ENCODE measurements around the gene SMARCD3.

Gene SMARCD3

GRCh38 chr7:151247611-151248345 lies 716 bp downstream of the SMARCD3 start:
- no peak for TF ChIP-seq CTCF (IDR thresholded peaks at IDR 0.05; ENCODE audit: low read depth, low read length)
- H3K4me3 ChIP-seq (ENCODE audit: low read depth, low read length) = peak overlapping the region; percentile 74

GRCh38 chr7:151246851-151247580 lies 1.5 kb downstream of the SMARCD3 start:
- H3K4me3 ChIP-seq (ENCODE audit: low read depth, low read length) = peak overlapping the region; percentile 74
- no peak for TF ChIP-seq CTCF (IDR thresholded peaks at IDR 0.05; ENCODE audit: low read depth, low read length)

DNA sequence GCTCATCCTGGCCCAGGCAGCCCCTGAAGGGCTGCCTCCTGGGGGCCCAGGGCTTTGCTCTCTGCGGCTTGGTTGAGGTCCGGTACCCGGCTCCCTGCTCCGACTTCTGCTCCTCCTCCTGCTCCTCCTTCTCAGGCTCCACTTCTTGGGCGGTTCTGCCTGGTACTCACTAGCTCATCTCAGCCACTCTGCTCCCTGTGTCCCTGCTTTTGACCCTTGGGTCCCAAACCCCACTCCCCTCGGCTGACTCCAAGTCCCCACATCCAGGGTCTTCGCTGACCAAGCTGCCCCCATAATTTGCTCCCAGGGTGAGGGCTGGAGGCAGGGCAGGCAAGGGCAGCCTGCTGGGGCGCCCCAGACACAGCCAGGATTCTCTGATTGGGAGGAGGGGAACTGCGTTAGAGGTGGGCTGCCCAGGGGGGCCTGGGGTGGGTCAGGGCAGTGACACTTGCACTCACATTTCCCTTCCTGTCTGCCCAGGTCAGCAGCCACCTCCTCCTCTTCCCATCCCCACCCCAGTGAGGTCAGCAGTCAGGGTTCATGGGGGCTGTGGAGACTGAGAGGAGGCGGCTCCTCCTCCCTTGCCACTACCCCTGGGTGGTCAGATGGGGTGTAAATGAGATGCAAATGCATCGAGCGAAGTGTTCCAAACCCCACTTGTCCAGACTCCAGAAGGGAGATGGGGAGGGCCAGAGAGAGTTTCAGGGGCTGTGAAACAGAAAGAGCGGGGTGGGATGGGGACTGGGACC lies 2.2 kb downstream of the SMARCD3 start:
- no peak overlapping the region; the same call in 1 of the 2 replicates for H3K4me3 ChIP-seq (ENCODE audit: low read depth, low read length)
- no peak for TF ChIP-seq CTCF (IDR thresholded peaks at IDR 0.05; ENCODE audit: low read depth, low read length)

DNA sequence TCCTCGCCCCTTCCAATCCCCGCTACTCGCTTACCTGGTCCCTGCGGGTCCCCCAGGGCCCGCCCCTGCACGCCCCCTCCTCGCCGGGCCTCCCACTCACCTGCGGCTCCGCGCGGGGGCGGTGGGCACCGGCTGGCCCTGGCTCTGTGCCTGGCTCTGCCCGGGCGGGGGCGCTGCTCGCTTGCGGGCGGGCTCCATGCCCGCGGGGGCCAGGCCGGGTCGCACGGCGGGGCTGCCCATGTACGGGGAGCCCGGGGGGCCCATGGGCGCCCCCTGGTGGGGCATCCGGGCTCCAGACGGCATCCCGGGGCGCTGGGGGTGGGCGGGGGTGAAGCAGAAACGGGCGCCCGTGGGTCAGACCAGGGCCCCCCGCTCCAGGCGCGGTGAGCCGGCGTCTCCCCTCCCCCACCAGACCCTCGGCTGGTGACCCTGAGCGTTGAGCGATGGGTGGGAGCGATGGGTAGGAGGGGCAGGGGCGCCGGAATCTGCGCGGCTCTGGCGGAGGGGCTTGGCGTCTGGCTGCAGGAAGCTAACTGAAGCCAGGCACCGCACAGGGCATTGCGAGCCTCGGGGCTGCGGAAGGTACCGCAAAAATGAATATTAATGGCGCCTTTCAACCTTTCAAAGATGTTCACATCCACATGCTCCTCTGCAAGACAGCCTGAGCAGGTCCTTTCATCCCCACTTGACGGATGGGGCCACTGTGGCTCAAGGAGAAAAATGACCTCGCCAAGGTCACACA lies 3.0 kb downstream of the SMARCD3 start:
- TF ChIP-seq CTCF (IDR thresholded peaks at IDR 0.05; ENCODE audit: low read depth, low read length) = 0 out of 2 replicates have a peak, but pooled peaks have one; percentile 6
- no peak overlapping the region for H3K4me3 ChIP-seq (ENCODE audit: low read depth, low read length)

DNA sequence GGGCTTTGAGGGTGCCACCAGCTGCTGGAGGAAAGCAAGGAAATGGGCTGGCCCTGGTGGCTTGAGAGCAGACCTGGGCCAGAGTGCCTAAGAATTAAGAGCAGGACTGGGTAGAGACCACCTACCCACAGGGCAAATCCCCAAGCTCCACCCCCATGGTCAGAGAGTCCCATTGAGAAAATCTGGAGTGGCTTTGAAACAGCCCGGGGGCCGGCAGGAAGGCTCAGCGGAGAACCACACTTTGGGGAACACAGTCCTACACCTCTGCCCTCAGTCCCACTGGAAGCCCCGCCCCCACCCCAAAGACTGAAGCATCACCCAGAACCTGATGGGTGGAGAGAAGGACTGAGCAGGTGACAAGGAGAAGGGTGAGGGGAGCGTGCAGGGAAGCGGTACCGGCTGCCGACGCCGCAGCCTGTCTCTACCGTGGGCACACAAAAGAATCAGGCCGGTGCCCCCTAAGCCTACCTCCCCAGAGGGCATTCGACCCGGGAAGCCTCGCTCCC lies 3.6 kb downstream of the SMARCD3 start:
- no peak overlapping the region for H3K4me3 ChIP-seq (ENCODE audit: low read depth, low read length)
- TF ChIP-seq CTCF (IDR thresholded peaks at IDR 0.05; ENCODE audit: low read depth, low read length) = no peak

- H3K4me3 ChIP-seq (ENCODE audit: low read depth, low read length) = no peak overlapping the region
- TF ChIP-seq CTCF (IDR thresholded peaks at IDR 0.05; ENCODE audit: low read depth, low read length) = peak; percentile 92
Observed at GRCh38 chr7:151244196-151244840, 4.2 kb downstream of the SMARCD3 start.
